Bronchial epithelial cell (primary cell): ENCODE measurements around the gene HDX. TPM values are rescaled to one million over a fixed set of nuclear protein-coding genes. Genes with fewer than 3 reads are reported as not detected.

ENCODE experiments used
- DNase-seq: peaks from one replicate; pipeline ENCODE4 v3.0.0-alpha.2; 2010; ENCODE audit warnings: low read depth
- FAIRE-seq: peaks from 2 replicates; lab custom pipeline; 2011; peaks lifted over from hg19 to GRCh38; lab: Jason Lieb, UNC
- H3K27me3 ChIP-seq: 2 replicates; pipeline ENCODE4 v1.5.1; 2011; ENCODE audit warnings: low read length; ENCODE audit not compliant: control insufficient read depth, insufficient read depth
- H3K36me3 ChIP-seq: 2 replicates; pipeline ENCODE4 v1.5.1; 2011; ENCODE audit warnings: low read length; ENCODE audit not compliant: control insufficient read depth, insufficient read depth
- H3K4me3 ChIP-seq: 2 replicates; pipeline ENCODE4 v1.5.1; 2011; ENCODE audit warnings: mild to moderate bottlenecking, low read depth, low read length, control low read depth
- total RNA-seq: library from RNA; depleted of rRNA; stranded (reverse); fragments of >200 nt; gene quantifications from 2 replicates; pipeline ENCODE4 v1.2.1, GENCODE V29; 2014
- TF ChIP-seq, protein P1 (sequence below): IDR thresholded peaks from 2 replicates; pipeline ENCODE4 v1.5.1; 2011; ENCODE audit warnings: mild to moderate bottlenecking, moderate library complexity, low read length, control low read depth, inconsistent platforms; ENCODE audit not compliant: insufficient read depth, severe bottlenecking

HDX gene
- total RNA-seq, 1 donor from 2014 or later, result 1.6 TPM

DNA sequence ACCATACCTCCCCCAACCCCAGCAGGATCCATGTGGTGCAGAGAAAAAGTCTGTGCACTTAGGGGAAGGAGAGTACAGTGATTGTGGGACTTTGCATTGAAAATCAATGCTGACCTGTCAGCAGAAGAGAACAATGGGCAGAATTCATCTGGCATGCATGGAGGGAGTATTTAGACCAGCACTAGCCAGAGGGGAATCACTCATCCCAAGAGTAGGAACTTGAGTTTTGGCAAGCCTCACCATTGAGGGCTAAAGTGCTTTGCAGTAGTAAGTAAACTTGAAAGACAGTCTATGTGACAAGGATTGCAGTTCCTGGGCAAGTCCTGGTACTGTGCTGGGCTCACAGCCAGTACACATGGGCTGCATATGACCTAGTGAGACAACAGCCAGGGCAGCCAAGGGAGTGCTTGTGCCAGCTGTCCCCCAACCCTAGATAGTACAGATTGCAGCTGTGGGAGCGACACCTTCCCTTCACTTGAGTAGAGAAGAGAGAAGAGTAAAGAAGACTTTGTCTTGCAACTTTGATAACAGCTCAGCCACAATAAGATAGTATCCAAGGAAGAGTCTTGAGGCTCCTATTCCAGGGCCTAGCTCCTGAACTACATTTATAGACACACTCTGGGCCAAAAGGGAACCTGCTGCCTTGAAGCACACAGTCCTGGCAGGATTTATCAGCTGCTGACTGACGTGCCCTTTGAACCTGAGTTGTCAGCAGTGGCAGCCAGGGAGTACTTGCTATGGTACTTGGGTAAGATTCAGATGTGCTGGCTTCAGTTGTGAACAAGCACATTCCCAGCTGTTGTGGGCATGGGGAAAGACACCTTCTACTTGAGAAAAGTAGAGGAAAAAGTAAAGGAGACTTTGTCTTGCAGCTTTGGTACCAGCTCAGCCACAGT, 48.7 kb downstream of the HDX start:
- TF ChIP-seq, protein P1, sequence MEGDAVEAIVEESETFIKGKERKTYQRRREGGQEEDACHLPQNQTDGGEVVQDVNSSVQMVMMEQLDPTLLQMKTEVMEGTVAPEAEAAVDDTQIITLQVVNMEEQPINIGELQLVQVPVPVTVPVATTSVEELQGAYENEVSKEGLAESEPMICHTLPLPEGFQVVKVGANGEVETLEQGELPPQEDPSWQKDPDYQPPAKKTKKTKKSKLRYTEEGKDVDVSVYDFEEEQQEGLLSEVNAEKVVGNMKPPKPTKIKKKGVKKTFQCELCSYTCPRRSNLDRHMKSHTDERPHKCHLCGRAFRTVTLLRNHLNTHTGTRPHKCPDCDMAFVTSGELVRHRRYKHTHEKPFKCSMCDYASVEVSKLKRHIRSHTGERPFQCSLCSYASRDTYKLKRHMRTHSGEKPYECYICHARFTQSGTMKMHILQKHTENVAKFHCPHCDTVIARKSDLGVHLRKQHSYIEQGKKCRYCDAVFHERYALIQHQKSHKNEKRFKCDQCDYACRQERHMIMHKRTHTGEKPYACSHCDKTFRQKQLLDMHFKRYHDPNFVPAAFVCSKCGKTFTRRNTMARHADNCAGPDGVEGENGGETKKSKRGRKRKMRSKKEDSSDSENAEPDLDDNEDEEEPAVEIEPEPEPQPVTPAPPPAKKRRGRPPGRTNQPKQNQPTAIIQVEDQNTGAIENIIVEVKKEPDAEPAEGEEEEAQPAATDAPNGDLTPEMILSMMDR, result no peak
- H3K36me3 ChIP-seq, result no peaks in the 10 kb centered on the region
- no peaks in the 10 kb centered on the region for H3K27me3 ChIP-seq
- DNase-seq (no peak), FAIRE-seq (no peak)
- H3K4me3 ChIP-seq, result no peak overlapping the region

DNA sequence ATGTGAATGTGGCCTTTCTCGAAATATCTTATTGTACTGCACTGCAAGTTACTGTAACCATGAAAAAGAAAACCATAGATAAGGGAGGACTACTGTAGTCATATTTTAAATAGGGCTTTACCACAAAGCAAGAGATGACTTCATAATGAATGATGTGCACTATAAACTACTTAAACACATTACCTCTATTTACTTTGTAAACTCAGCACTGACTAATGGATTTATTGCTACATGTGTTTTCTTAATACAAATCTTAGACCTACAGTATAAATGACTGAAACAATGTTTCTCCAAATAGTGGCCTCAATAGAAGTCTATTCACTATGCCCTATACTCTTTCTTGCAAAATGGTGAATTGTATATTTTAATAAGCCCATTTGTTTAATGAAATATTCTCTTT, 61.1 kb downstream of the HDX start:
- no peak overlapping the region for H3K4me3 ChIP-seq
- TF ChIP-seq, protein P1, result no peak
- DNase-seq (peak; percentile 83), FAIRE-seq (no peak)
- no peaks in the 10 kb centered on the region for H3K36me3 ChIP-seq
- H3K27me3 ChIP-seq, result no peaks in the 10 kb centered on the region

DNA sequence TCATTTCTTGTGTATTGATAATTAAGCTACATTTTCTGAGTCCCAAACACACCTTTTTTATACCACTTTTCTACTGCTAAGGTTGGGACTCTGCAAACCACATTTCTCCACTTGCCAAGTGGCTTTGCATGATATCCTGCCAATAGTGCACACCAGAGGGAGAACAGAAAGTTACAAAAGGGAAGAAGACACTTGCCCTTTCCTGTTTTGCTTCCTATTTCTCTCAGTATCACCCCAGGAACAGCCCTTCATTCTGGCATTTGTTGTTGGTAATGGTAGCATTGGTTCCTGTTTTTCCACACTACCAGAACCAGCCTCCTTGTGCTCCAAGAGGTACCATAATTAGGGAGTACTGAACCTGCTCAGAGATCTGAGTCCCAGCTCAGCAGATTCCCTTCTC, 87.1 kb downstream of the HDX start:
- TF ChIP-seq, protein P1, result no peak
- FAIRE-seq (no peak), DNase-seq (no peak)
- no peaks in the 10 kb centered on the region for H3K36me3 ChIP-seq
- no peaks in the 10 kb centered on the region for H3K27me3 ChIP-seq
- H3K4me3 ChIP-seq, result no peak overlapping the region

DNA sequence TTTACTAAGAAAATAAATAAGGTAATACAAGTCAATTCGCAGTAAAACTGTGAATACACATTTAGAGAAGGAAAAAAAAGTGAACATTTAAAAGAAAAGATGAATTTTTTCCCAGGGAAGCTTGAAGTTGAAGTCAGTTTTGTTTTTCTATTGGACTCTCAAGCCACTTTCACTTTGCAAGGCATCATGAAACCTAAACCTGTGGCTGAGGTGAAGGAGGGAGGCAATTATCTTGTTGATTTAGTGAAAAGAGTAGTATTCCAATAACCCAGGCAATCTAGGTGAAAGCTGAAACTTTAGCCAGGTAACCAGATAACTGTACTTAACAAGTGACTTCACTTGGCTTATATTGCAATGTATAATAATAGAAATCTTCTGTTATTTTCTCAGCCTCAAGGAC, 138.6 kb downstream of the HDX start:
- DNase-seq (no peak), FAIRE-seq (no peak)
- Histone ChIP-seq H3K27me3 (no peaks in the 10 kb centered on the region), H3K4me3 (no peak overlapping the region), H3K36me3 (no peaks in the 10 kb centered on the region)
- TF ChIP-seq, protein P1, result no peak

DNA sequence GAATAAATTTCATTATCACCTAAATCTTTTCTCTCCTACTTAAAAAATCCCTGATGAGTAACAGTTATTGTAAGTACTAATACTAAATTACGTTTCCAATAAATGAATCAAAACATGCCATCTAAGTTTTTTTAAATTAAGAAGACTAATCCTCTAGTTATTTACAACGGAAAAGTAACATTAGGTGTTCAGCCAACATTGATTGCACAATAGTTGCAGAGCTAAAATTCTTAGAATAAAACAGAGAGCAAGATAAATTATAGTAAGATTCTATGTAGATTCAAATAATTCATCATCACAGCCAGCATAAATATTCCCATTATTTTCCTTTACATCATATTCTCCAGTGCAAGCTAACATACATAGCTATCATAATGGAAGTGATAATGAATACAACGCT, 139.2 kb downstream of the HDX start:
- TF ChIP-seq, protein P1, result no peak
- H3K27me3 ChIP-seq, result no peaks in the 10 kb centered on the region
- no peak for DNase-seq
- no peak for FAIRE-seq
- H3K4me3 ChIP-seq, result no peak overlapping the region
- no peaks in the 10 kb centered on the region for H3K36me3 ChIP-seq
